Hippocampal formation (tissue), 2 donors: ENCODE data around the gene RBM38.

Source experiments
- DNase-seq, 2 donors: peaks; one replicate each; lab custom pipeline; 2025; lab: John Stamatoyannopoulos, UW

Gene RBM38

GRCh38 chr20:57374931-57375651, 16.1 kb upstream of the RBM38 start:
- peak in 1 of 2 donors; percentile 23 for DNase-seq

DNA sequence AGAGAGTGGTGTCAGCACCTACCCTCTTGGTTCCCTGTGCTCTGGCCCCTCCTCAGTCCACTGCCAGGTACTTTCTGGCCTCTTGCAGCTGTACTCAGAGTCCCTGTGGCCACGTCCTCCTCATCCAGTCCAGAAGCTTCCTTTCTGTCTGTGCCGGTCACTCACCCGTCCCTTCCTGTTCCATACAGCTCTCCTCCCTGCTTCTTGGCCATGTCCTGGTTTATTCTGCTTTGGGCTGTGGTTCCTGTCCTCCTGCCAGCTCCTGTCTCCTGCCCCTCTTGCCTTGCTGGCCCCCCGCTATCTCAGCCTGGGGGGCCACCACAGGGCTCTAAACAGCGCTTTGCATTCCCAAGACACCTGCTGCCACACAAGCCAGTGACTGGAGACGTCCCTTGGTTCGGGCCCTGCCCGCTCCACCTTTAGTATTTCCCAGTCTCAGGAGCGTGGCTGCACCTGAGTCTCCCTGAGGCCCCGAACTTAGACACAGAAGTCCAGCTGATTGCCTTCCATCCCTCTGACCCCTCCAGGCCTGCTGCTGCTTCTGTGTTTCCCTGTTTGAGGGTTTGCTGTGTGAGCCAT, 15.5 kb upstream of the RBM38 start:
- no peak for DNase-seq

- no peak for DNase-seq
Observed at GRCh38 chr20:57377350-57377749, 13.8 kb upstream of the RBM38 start.

DNA sequence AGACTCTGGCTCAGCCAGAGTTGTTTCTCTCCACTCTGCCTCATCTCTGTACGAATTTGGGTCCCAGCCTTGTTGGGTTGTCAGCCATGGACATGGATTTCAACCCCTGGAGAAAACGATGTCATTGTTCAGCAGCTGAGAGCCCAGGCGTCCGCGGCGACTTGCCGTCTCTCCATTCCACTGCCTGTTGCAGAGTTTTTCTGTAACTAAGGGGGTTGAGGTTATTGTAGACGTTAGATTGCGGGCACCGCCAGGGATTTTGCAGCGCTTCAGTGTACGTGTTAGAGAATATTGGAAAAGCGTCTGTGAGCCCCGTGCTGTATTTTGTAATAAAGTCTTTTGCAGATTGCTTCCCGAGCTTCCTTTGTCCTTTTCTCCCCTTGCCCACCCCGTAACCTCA, 13.1 kb upstream of the RBM38 start:
- no peak for DNase-seq

- no peak for DNase-seq
Observed at GRCh38 chr20:57378646-57379262, 12.4 kb upstream of the RBM38 start.

DNA sequence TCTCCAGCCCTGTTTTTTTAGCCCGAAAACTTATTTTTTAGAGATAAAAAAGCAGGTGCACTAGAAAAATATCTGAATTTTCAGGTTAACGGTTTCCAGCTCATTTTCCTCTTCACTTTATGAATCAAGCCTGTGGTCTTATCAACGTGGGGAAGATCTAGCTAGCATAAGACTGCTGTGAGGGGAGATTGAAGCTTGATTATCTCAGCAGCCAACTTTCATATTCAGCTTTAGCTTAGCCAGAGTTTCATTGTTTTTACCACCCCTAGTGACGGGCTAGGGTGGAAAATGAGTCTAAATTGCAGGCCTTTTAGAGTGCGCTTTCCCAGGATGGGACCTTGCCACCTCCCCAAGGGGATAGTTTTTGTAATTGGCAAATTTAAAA, 11.9 kb upstream of the RBM38 start:
- DNase-seq, result no peak

- DNase-seq, result no peak
Observed at GRCh38 chr20:57380081-57380750, 11.0 kb upstream of the RBM38 start.

DNA sequence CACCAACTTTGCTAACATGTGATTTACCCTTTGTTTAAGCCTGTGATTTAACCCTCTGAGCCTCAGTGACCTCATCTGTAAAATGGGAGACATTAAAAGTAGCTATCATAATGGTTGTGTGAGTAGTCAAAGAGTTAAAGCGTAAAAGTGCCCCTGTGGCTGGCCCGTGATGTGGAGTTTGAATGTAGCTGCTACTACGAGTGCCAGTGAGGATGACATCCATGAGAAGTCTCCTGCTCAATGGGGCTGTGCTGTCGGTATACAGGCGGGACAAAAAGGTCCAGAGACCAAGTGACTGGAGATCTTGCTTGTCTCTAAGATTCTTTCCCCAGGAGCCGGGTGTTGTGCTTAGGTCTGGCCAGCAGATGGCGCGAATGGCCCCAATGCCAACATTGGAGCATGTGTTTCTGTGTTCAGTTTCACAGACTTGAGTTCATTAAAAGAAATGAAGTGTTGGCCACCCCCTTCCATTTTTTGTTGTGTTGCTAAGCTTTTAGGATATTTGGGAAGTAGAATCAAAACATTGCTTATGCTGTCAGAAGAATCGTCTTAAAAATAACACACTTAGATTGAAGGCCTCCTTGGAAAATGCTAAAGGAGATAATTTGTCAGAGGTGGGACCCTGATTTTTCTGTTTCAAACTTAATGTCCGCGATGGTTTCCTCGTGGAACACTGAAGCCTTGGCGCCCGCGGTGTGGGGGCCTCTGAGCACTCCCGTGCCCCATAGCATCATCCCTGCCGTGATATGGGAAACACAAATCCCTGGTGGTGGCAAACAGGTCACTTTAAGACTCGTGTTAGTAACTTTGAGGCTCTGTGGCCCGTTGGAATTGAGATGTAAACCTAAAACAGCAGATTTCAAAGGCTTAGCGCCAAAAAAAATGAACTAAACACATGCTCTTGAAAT, 9.3 kb upstream of the RBM38 start:
- peak; percentile 76 to 79 for DNase-seq

- DNase-seq, result no peak
Observed at GRCh38 chr20:57382516-57382915, 8.7 kb upstream of the RBM38 start.

DNA sequence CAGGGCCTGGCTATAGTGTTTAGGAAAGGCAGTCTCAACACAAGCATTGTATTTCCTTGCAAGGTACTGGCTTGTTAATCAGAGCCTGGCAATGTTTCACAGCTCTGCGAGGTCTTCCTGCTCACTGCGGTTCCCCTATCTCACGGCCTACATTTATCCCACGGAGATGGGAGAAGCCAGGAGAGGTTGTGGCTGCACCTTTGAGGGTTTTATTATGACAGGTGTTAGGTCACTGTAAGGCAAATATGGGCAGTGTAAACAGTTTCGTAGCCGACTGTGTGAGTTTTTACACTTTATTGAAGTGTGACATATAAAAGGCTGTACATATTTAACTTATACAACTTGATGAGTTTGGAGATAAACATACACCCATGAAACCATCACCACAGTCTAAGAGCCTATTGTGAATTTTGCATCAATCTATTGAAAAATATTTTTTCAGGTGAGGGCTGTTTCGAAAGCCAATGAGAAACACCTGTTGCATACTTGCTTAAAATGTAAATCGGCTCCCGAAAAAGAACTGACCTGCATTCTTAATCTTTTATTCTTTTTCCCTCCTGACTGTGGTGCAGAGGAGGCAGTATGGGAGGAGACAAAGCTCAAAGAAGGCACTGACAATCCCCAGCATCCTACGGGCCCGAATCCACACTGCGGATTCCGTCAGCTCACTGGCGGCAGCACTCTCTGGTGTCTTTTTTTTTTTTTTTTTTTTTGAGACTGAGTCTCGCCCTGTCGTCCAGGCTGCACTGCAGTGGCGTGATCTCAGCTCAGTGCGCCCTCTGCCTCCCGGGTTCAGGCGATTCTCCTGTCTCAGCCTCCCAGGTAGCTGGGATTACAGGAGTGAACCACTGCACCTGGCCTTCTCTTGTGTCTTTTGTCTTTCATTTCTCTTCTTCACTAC, 7.5 kb upstream of the RBM38 start:
- no peak for DNase-seq

GRCh38 chr20:57384486-57384885, 6.7 kb upstream of the RBM38 start:
- no peak for DNase-seq

- no peak for DNase-seq
Observed at GRCh38 chr20:57384953-57385761, 6.0 kb upstream of the RBM38 start.

- no peak for DNase-seq
Observed at GRCh38 chr20:57385940-57386339, 5.3 kb upstream of the RBM38 start.

DNA sequence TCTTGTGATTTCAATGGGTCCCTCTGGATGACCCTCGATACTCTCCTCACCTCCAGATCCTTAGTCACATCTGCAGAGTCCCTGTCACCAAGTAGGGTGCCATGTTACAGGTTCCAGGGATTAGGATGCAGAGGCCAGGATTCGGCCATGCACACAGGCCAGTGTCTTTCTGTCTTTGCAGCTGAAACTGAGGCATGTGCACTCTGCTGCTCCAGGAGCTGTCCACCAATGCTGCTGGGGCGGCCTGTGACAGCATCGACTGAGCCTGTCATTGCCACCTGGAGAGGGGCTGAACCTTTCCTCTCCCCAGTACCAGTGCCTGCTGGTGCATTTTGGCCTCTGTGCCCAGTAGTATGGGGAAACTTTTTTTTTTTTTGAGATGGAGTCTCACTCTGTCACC, 4.4 kb upstream of the RBM38 start:
- DNase-seq, result no peak

- DNase-seq, result no peak
Observed at GRCh38 chr20:57387463-57387862, 3.7 kb upstream of the RBM38 start.

DNA sequence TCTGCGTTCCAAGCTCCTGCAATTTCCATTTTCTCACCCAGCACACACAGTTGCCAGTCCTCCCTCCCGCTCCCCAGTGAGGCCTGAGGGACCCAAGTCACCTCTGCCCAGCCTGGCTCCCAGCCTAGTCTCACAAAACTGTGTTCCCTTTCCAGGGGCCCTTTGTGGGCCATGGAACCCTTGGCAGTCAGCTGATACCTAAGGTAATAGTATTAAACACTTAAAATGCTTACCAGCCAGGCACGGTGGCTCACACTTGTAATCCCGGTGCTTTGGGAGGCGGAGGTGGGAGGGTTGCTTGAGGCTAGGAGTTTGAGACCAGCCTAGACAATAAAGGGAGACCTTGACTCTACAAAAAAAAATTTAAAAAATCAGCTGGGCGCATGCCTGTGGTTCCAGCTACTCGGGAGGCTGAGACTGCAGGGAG, 3.2 kb upstream of the RBM38 start:
- no peak for DNase-seq

- peak; percentile 56 to 63 for DNase-seq
Observed at GRCh38 chr20:57388953-57389694, 2.1 kb upstream of the RBM38 start.

DNA sequence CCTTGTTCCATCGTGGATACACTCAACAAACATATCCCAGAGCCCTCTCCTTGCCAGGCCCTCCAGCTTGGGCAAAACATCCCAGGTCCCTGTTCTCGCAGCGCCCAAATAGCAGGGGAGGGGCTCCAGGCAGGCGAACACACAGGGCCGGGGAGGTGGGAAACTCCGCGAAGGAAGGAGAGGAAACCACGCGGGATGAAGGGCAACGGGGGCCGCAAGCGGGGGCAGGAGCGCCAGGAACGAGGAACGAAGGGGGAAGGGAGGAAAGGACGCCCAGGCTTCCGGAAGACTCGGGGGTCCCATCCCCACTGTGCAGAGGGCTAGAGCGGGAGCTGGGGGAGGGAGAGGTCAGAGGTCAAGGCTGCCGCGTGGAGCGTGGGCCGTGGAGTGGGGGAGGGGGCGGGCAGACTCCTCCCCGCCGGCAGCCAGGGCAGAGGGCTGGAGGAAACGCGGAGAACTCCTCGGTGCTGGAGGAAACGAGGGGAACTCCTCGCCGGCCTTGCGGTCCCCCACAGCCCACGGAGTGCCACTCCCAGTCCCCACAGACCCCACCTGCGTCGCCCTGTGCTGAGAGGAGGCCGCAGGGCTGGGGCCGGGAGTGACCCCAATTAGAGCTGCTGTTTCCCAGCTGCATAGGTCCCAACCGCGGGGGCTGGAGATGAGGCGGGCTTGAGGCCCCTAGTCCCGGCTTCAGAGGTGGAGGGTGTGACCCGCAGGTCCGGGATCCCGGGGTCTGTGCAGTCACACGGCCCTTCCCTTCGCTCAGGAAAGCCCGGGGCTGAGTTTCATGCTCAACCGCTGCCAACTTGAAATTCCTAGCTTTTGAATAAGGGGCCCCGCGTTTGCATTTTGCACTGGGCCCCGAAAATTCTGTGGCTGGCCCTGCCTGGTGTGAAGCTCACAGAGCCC, 1.2 kb upstream of the RBM38 start:
- DNase-seq, result no peak
